ENCODE results near the gene CTCFL. TPM values are rescaled to one million over a fixed set of nuclear protein-coding genes. Genes with fewer than 3 reads are reported as not detected.
"Not testable (repeated sequence)": the region's sequence is repeated elsewhere in the genome, so short reads cannot be mapped to it uniquely, and the experiment has no call there.

Gene CTCFL
- total RNA-seq, 1 experiment from 2014 or later: not detected

DNA sequence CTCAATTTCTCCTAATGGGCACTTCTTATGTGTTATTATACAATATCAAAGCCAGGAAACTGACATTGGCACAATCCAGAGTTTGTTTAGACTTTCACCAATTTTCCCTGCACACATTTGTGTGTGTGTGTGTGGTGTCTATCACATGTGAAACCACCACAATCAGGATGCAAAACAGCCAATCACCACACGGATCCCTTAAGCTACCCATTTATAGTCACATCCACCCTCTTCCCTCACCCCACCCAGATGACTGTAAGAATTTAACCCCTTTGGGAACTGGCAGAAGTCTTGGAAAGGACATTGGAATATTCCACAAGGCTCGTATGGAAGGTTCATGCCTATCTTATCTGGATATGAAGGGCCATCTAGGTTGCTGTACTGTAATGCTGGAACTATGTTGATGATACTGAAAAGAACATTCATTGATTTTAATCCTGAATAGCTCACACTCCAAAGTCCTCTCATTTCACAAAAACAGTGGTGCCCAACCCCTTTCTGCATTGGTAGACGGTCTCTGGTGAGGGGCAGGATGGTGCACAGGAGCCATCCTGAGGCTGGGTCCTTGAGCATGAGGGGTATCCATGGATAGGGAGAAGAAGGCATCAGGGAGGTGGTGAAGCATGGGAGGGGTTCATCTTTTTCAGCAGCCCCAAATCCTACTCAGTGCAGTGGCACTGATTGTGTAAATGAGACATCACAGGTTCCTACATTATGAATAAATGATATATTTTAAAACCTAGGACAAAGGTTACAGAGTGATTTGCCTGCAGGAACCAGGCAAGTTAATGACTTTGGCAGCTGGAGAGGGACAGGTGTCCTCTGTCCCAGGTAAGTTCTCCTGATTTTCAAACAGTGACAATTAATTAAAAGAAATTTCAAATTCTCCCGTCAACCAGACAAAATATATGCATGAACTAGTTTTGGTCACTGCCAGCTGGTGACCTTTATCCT lies 12.1 kb upstream of the CTCFL start:
- no peak for DNase-seq (ENCODE audit: low read depth)

GRCh38 chr20:57536120-57536708 lies 11.3 kb upstream of the CTCFL start:
- DNase-seq (ENCODE audit: low read depth): no peak

GRCh38 chr20:57535297-57535696 lies 10.4 kb upstream of the CTCFL start:
- no peak for DNase-seq (ENCODE audit: low read depth)

GRCh38 chr20:57532104-57532503 lies 7.2 kb upstream of the CTCFL start:
- DNase-seq (ENCODE audit: low read depth): no peak

DNA sequence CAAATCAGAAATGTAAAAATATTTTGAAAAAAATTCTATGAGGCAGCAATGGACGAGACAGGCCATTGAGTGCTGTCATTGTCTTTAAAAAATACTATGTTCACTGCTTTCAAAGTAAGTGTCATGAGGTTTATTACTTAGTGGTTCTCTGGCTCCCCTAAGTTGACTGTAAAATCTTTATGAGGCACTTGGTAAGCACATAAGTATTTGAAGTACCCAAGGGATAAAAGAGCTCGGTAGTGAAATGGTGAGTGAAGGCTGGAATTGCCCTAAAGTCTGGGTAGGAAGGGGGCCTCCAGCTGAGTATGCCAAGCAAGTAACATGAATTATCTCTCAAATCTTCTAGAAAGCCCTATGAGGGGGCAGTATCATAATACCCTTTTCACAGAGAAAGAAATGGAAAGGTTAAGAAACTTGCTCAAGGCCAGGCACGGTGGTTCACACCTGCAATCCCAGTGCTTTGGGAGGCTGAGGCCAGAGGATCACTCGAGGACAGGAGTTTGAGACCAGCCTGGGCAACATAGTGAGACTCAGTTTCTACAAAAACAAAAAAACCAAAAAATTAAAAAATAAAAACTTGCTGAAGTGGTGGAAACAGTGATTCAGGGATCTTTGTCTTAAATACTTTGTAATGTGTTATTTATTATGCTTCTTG lies 5.5 kb upstream of the CTCFL start:
- no peak for DNase-seq (ENCODE audit: low read depth)

GRCh38 chr20:57529810-57530209 lies 4.9 kb upstream of the CTCFL start:
- DNase-seq (ENCODE audit: low read depth): no peak

DNA sequence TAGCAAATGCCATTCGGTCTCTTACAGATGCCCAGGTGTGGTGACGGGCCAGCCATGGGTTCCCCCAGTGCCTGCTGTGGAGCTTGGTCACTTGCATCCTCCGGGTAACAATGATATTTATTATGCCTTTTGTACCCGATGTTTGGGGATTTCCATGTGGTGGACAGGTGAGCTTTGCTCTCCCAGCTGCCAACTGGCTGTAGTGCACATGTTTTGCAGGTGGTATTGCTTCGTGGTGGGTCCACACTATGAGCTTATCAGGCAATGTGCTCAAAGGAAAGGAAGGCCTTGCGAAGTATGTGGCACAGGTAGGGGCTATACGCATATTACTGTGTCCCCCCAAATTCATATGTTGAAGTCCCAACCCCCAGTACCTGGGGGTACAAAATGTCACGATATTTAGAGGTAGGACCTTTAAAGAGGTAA lies 4.2 kb upstream of the CTCFL start:
- no peak for DNase-seq (ENCODE audit: low read depth)

GRCh38 chr20:57528148-57528547 lies 3.2 kb upstream of the CTCFL start:
- DNase-seq (ENCODE audit: low read depth): no peak

GRCh38 chr20:57527728-57528127 lies 2.8 kb upstream of the CTCFL start:
- DNase-seq (ENCODE audit: low read depth): no peak

GRCh38 chr20:57526885-57527460 lies 2.0 kb upstream of the CTCFL start:
- no peak for DNase-seq (ENCODE audit: low read depth)

DNA sequence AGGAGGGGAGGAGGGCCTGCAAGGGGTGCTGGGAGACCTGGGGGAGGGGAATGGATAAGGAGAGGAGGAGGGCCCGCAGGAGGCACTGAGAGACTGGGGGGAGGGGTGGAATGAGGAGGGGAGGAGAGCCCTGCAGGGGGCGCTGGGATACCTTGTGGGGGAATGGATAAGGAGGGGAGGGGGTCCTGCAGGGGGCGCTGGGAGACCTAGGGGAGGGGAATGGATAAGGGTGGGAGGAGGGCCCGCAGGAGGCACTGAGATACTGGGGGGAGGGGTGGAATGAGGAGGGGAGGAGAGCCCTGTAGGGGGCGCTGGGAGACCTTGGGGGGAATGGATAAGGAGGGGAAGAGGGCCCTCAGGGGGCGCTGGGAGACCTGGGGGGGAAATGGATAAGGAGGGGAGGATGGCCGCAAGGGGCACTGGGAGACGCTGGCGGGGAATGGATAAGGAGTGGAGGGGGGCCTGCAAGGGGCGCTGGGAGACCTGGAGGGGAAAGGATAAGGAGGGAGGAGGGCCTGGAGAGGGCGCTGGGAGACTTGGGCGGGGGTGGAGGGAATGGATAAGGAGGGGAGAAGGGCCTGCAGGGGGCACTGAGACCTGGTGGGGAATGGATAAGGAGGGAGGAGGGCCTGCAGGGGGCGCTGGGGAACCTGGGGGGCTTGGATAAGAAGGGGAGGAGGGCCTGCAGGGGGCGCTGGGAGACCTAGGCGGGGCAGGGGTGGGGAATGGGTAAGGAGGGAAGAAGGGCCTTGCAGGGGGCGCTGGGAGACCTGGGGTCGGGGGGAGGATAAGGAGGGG lies 1.3 kb upstream of the CTCFL start:
- no peak for DNase-seq (ENCODE audit: low read depth)

DNA sequence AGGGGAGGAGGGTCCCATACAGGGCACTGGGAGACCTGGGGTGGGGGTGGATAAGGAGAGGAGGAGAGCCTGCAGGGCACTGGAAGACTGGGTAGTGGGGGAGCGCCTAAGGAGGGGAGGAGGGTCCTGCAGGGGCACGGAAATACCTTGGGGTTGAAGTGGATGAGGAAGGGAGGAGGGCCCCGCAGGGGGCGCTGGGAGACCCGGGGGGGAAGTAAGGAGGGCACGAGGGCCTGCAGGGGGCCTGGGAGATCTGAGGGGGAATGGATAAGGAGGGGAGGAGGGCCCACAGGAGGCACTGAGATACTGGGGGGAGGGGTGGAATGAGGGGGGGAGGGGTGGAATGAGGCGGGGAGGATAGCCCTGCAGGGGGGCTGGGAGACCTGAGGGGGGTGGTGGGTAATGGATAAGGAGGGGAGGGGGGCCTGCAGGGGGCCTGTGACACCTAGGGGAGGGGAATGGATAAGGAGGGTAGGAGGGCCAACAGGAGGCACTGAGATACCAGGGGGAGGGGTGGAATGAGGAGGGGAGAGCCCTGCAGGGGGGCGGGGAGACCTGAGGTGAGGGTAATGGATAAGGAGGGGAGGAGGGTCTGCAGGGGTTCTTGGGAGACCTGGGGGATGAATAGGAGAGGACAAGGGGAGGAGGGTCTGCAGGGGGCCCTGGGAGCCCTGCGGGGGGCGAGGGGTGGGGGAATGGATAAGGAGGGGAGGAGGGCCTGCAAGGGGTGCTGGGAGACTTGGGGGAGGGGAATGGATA lies 567 bp upstream of the CTCFL start:
- no peak for DNase-seq (ENCODE audit: low read depth)

DNA sequence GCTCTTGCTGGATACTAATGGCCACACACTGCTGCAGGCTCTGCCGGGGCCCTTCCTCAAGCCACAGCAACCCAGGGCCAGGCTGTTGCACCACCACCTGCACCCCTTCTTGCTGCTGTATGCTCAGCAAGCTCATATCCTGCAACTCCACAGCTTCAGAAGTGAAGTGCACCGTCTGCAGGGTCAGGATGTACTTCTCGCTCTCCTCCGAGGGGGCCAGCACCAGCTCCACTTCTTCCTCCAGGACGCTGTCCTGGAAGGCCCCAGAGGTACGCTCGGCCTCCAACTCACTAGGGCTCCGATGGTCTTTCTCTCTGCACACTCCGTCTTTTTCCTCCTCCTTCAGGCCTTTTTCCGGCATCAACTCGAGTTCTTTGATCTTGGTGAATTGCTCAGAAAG lies 1.2 kb downstream of the CTCFL start:
- DNase-seq (ENCODE audit: low read depth): no peak

DNA sequence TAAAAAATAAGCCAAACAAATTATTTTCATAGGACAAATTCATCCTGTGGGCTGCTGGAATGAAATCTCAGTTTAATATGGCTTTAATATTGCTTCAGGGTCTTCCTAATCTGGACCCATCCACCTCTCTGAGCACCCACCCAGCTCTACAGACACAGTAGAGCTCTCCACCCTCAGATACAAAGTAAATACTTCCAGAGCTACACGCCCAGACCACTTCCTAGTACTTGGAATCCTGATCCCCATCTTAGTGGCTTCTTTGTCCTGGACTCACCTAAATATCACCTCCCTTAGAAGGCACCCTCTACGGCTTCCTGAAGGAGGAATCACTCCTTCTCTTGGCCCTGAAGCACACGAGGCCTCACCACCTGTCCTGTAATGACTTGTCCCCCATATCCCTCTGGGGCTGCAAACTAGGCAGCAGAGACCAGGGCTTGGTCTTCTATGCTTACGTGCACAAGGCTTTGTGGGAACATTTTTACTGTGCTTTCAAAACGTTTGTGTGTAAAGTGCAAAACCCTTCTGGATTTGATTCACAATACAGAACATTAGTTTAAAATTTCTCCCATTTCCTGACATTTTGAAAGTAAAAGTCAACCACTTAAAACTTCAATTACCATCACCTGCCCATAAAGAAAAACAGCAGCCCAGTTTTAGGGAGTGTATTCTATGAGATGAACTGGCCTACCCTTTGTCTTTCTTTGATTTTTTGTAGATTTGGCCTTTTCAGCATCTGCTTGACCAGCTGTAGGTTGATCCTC lies 2.4 kb downstream of the CTCFL start:
- no peak for DNase-seq (ENCODE audit: low read depth)

GRCh38 chr20:57517904-57518303 lies 7.0 kb downstream of the CTCFL start:
- DNase-seq (ENCODE audit: low read depth): no peak

DNA sequence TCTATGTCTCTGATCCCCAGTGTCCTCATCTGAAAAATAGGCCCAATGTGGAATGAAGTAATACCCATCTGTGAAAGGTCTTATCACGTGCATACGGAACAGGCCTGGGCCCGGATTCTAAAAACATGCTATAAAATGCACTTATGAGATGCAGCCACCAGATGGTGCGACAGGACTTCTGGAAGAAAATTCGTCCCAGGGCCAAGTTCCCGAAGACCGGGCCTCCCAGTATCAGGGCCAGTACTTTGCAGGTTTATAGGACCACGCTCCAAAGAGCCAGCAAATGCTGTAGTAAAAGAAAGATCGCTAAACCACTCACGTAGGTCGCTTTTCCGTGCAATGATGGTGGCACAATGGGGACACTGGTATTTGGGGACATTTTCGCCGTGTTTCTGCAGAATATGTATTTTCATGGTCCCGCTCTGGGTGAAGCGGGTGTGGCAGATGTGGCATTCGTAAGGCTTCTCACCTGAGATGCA lies 10.6 kb downstream of the CTCFL start:
- peak; percentile 53 for DNase-seq (ENCODE audit: low read depth)

DNA sequence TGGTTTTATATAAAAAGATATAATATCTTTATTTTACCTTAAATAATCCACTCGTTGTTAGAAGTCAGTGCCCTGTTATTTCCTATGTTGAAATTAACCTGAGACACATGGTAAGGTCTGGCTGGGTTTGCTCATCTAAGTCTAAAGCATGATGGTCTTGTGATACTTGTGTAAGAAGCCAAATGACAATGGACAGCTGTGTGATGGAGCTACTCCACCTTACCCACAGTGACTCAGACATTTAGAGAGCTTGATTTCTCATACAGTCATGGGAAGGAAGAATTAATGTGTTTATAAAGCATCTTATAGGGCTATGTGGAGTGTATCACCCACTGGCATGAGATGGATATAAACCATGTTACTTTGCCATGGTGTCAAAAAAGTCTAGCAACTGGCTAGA lies 11.7 kb downstream of the CTCFL start:
- DNase-seq (ENCODE audit: low read depth): peak; percentile 72

DNA sequence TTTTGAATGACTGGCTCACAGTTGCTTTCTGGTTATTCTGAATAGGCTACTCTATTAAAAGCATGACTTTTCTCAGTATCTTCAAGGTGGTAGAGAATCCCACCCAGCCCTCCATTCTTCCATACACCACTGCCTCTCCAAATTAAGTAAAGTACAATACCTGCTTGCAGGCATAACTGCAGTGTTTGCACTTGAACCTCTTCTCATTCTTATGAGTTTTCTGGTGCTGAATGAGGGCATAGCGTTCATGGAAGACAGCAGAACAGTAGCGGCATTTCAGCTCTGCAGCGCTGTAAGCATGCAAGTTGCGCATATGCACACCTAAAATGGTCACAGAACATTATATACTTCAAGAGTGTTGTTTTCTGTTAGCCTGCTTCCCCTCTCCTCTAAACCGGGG lies 12.5 kb downstream of the CTCFL start:
- no peak for DNase-seq (ENCODE audit: low read depth)

GRCh38 chr20:57511709-57512108 lies 13.2 kb downstream of the CTCFL start:
- not testable (repeated sequence) for DNase-seq (ENCODE audit: low read depth)
